HCT116 (cell line): ENCODE results near the gene WDR27. TPM values are rescaled to one million over a fixed set of nuclear protein-coding genes. Genes with fewer than 3 reads are reported as not detected.

ENCODE experiments used
- ATAC-seq: fragments of 200-7000 bp; cut with Tn5 transposase; 2 replicates; pipeline ENCODE4 v1.9.1; 2020; ENCODE audit warnings: mild to moderate bottlenecking, moderate library complexity
- BruUV-seq: library from RNA; stranded (reverse); fragments of 400-500 nt; replicated peaks from 2 replicates; lab custom pipeline; 2021; lab: Mats Ljungman, UMichigan
- CTCF ChIA-PET: fragments of 300-600 bp; sonication (Branson Sonifier 250); formaldehyde crosslinking; loops from one replicate; lab custom pipeline; 2021; ENCODE audit warnings: antibody characterized with exemption; lab: Charles Lee
- POLR2A ChIA-PET: fragments of 300-600, 350-600 bp; sonication (Branson Sonifier 250); formaldehyde crosslinking; loops from one replicate; lab custom pipeline; 2021; ENCODE audit warnings: antibody characterized with exemption; lab: Charles Lee
- RAD21 ChIA-PET, 2 experiments: fragments of 300-600 bp; sonication (Branson Sonifier 250); formaldehyde crosslinking; loops; one replicate each; lab custom pipeline; 2023; ENCODE audit warnings: low total read pairs in 2 of 2; ENCODE audit not compliant: uncharacterized antibody in 2 of 2, unreplicated experiment in 2 of 2, low non-redundant PET in 1 of 2; lab: Charles Lee
- DNase-seq: peaks from one replicate; pipeline ENCODE4 v3.0.0-alpha.2; 2010; ENCODE audit warnings: low read depth, low spot score
- H2AFZ ChIP-seq: fragments of 200-600 bp; shearing (Covaris generic), sonication (generic); 2 replicates; pipeline ENCODE4 v1.6.1; 2017; ENCODE audit warnings: low read depth, mixed run types, mixed read lengths, antibody characterized with exemption, low read length; ENCODE audit not compliant: poor library complexity, severe bottlenecking
- H3K27ac ChIP-seq: 2 replicates; pipeline ENCODE4 v1.5.1; 2012; ENCODE audit warnings: low read depth, low read length
- H3K27me3 ChIP-seq: fragments of 200-600 bp; sonication (generic); 2 replicates; pipeline ENCODE4 v1.6.1; 2016; ENCODE audit warnings: mixed run types, low read length, mixed read lengths; ENCODE audit not compliant: insufficient read depth
- H3K36me3 ChIP-seq, 2 experiments: fragments of 200-500 bp in 1 of 2; fragments of 200-600 bp in 1 of 2; sonication (Bioruptor generic) in 1 of 2; sonication (generic) in 1 of 2; 2 replicates each; pipeline versions ENCODE4 v1.5.1 to v1.6.1; 2014 to 2016; ENCODE audit warnings: low read length in 2 of 2, inconsistent platforms in 1 of 2, mixed read lengths in 1 of 2, mixed run types in 1 of 2; ENCODE audit not compliant: insufficient read depth in 2 of 2, control insufficient read depth in 1 of 2
- H3K4me1 ChIP-seq, 2 experiments: fragments of 200-600 bp in 1 of 2; sonication (generic) in 1 of 2; 2 replicates each; pipeline versions ENCODE4 v1.5.1 to v1.6.1; 2012 to 2017; ENCODE audit warnings: low read length in 2 of 2, inconsistent platforms in 1 of 2, mild to moderate bottlenecking in 1 of 2, mixed read lengths in 1 of 2, mixed run types in 1 of 2, moderate library complexity in 1 of 2; ENCODE audit not compliant: insufficient read depth in 2 of 2, control insufficient read depth in 1 of 2
- H3K4me2 ChIP-seq: fragments of 200-600 bp; sonication (generic); 2 replicates; pipeline ENCODE4 v1.6.1; 2017; ENCODE audit warnings: mixed run types, low read length, mixed read lengths
- H3K4me3 ChIP-seq, 2 experiments: fragments of 200-600 bp in 1 of 2; sonication (generic) in 1 of 2; replicated peaks in 1 of 2; 2 replicates each; pipeline ENCODE4 v1.5.1; 2011 to 2016; ENCODE audit warnings: low read length in 2 of 2, control low read depth in 1 of 2, low read depth in 1 of 2, mild to moderate bottlenecking in 1 of 2, mixed read lengths in 1 of 2, mixed run types in 1 of 2
- H3K79me2 ChIP-seq: fragments of 200-600 bp; sonication (generic); 2 replicates; pipeline ENCODE4 v1.6.1; 2017; ENCODE audit warnings: mild to moderate bottlenecking, mixed run types, low read length, moderate library complexity, mixed read lengths; ENCODE audit not compliant: insufficient read depth
- H3K9ac ChIP-seq: fragments of 200-600 bp; sonication (generic); 2 replicates; pipeline ENCODE4 v1.6.1; 2016; ENCODE audit warnings: low read length, mixed read lengths
- H3K9me2 ChIP-seq: fragments of 200-600 bp; sonication (generic), shearing (Covaris generic); 2 replicates; pipeline ENCODE4 v1.6.1; 2017; ENCODE audit warnings: mixed run types, mild to moderate bottlenecking, moderate library complexity; ENCODE audit not compliant: insufficient read depth
- H3K9me3 ChIP-seq, 2 experiments: fragments of 200-500 bp in 1 of 2; fragments of 200-600 bp in 1 of 2; sonication (Bioruptor generic) in 1 of 2; sonication (generic) in 1 of 2; 2 replicates each; pipeline ENCODE4 v1.6.1; 2014 to 2017; ENCODE audit warnings: low read length in 2 of 2, mixed read lengths in 2 of 2, inconsistent platforms in 1 of 2, low read depth in 1 of 2, mild to moderate bottlenecking in 1 of 2, mixed run types in 1 of 2, moderate library complexity in 1 of 2; ENCODE audit not compliant: control insufficient read depth in 1 of 2, insufficient read depth in 1 of 2
- H4K20me1 ChIP-seq: fragments of 200-600 bp; sonication (generic), shearing (Covaris generic); 2 replicates; pipeline ENCODE4 v1.6.1; 2017; ENCODE audit warnings: mixed run types, mild to moderate bottlenecking, moderate library complexity; ENCODE audit not compliant: insufficient read depth
- ATF3 ChIP-seq: IDR thresholded peaks from 2 replicates; pipeline ENCODE4 v1.6.1; 2012
- CBX3 ChIP-seq: IDR thresholded peaks from 2 replicates; pipeline ENCODE4 v1.6.1; 2012; ENCODE audit warnings: low read depth
- CEBPB ChIP-seq: IDR thresholded peaks from 2 replicates; pipeline ENCODE4 v1.6.1; 2012; ENCODE audit warnings: low read depth
- CTCF ChIP-seq, 3 experiments: fragments of 200-600 bp in 1 of 3; sonication (generic) in 1 of 3; IDR thresholded peaks in 2 of 3; conservative IDR thresholded peaks in 1 of 3; 2 replicates each; pipeline ENCODE4 v1.5.1; 2012 to 2017; ENCODE audit warnings: low read depth in 2 of 3, low read length in 2 of 3, antibody characterized with exemption in 1 of 3, borderline replicate concordance in 1 of 3, control low read depth in 1 of 3, mild to moderate bottlenecking in 1 of 3, mixed read lengths in 1 of 3, mixed run types in 1 of 3, moderate library complexity in 1 of 3; ENCODE audit not compliant: insufficient read depth in 1 of 3
- EGR1 ChIP-seq: IDR thresholded peaks from 2 replicates; pipeline ENCODE4 v1.6.1; 2012; ENCODE audit warnings: low read depth
- EZH2 ChIP-seq: fragments of 200-600 bp; sonication (generic); IDR thresholded peaks from 2 replicates; pipeline ENCODE4 v1.6.1; 2017; ENCODE audit warnings: antibody characterized with exemption, mixed run types
- EZH2phosphoT487 ChIP-seq: fragments of 200-600 bp; IDR thresholded peaks from 2 replicates; pipeline ENCODE4 v1.6.1; 2018; ENCODE audit warnings: antibody characterized with exemption, borderline replicate concordance
- JUND ChIP-seq: IDR thresholded peaks from 2 replicates; pipeline ENCODE4 v1.6.1; 2012
- MAX ChIP-seq: IDR thresholded peaks from 2 replicates; pipeline ENCODE4 v1.6.1; 2012
- RAD21 ChIP-seq: IDR thresholded peaks from 2 replicates; pipeline ENCODE4 v1.6.1; 2012; ENCODE audit warnings: low read depth, mild to moderate bottlenecking
- REST ChIP-seq: IDR thresholded peaks from 2 replicates; pipeline ENCODE4 v1.6.1; 2012; ENCODE audit warnings: low read depth
- SIN3A ChIP-seq: IDR thresholded peaks from 2 replicates; pipeline ENCODE4 v1.6.1; 2012; ENCODE audit warnings: low read depth
- SP1 ChIP-seq: IDR thresholded peaks from 2 replicates; pipeline ENCODE4 v1.6.1; 2012; ENCODE audit warnings: low read depth
- SRF ChIP-seq: IDR thresholded peaks from 2 replicates; pipeline ENCODE4 v1.6.1; 2012; ENCODE audit warnings: low read depth
- TCF7L2 ChIP-seq: IDR thresholded peaks from 2 replicates; pipeline ENCODE4 v1.7.0; 2011; ENCODE audit warnings: borderline replicate concordance, inconsistent platforms; ENCODE audit not compliant: insufficient read depth, insufficient read length; ENCODE audit errors: extremely low read depth
- YY1 ChIP-seq: IDR thresholded peaks from 2 replicates; pipeline ENCODE4 v1.6.1; 2011; ENCODE audit warnings: low read length, low read depth, moderate library complexity, mild to moderate bottlenecking; ENCODE audit not compliant: insufficient replicate concordance; ENCODE audit errors: extremely low read depth
- ZFX ChIP-seq: fragments of 450-650 bp; IDR thresholded peaks from 2 replicates; pipeline ENCODE4 v1.6.1; 2017
- ZNF274 ChIP-seq: fragments of 200-500 bp; sonication (Bioruptor generic); IDR thresholded peaks from 2 replicates; pipeline ENCODE4 v1.6.1; 2014; ENCODE audit warnings: mild to moderate bottlenecking, low read depth, low read length, inconsistent platforms
- intact Hi-C: fragments of 100-400 bp; cut with micrococcal nuclease; formaldehyde crosslinking; loops from 2 replicates; pipeline ENCODE4 v1.10.0; 2022
- total RNA-seq: library from RNA; stranded (reverse); gene quantifications from one replicate; pipeline ENCODE4 v1.2.1, GENCODE V29; 2021; ENCODE audit not compliant: unreplicated experiment

The WDR27 gene
- total RNA-seq, 1 experiment from 2014 or later: 60.6 TPM

- H3K27ac ChIP-seq: no peak overlapping the region
- H3K4me1 ChIP-seq: peaks cover 0 to 9% of the 10 kb centered on the region in 2 experiments; a peak in 1 of 4 replicates
- ATAC-seq (no peak), DNase-seq (no peak)
- H3K9ac ChIP-seq: no peak overlapping the region
- no peaks in the 10 kb centered on the region for H4K20me1 ChIP-seq
- intact Hi-C loops: no loop called here
- no peak overlapping the region for H3K4me3 ChIP-seq
- no peaks in the 10 kb centered on the region for H3K9me2 ChIP-seq
- no peak overlapping the region for H2AFZ ChIP-seq
- H3K36me3 ChIP-seq: no peaks in the 10 kb centered on the region
- ChIA-PET CTCF (no interaction called here), RAD21 (no interaction called here), POLR2A (no interaction called here)
- H3K4me2 ChIP-seq: no peak overlapping the region
- no peaks in the 10 kb centered on the region for H3K79me2 ChIP-seq
- BruUV-seq: no TSS peak
- TF ChIP-seq REST (no peak), EZH2 (no peak), TCF7L2 (no peak), RAD21 (no peak), ATF3 (no peak), ZNF274 (no peak), EZH2phosphoT487 (no peak), YY1 (no peak), MAX (no peak), EGR1 (no peak), SIN3A (no peak), JUND (no peak), CBX3 (no peak), CEBPB (no peak), CTCF (IDR thresholded peaks at IDR 0.05 in 2 of 3, conservative IDR thresholded peaks at IDR 0.05 in 1 of 3; ENCODE audit: borderline replicate concordance in 1 of 3, insufficient read depth in 1 of 3, low read depth in 2 of 3, low read length in 2 of 3) (no peak), SP1 (no peak), ZFX (no peak), SRF (no peak)
- no peaks in the 10 kb centered on the region for H3K27me3 ChIP-seq
- no peaks in the 10 kb centered on the region for H3K9me3 ChIP-seq
Measured at GRCh38 chr6:169568314-169569087, 133.3 kb downstream of the WDR27 start.
